Mucosa of descending colon (tissue), 3 donors: ENCODE data around the gene INKA1. TPM values are rescaled to one million over a fixed set of nuclear protein-coding genes. Genes with fewer than 3 reads are reported as not detected.

Experiments used
- ATAC-seq: fragments of 200-7000 bp; cut with Tn5 transposase; one replicate; pipeline ENCODE4 v1.9.1; 2020; ENCODE audit warnings: mild to moderate bottlenecking, moderate library complexity
- DNase-seq, 3 donors: peaks; one replicate each; pipeline ENCODE4 v3.0.0-alpha.2; 2020
- H3K36me3 ChIP-seq: fragments of 200-600 bp; one replicate; pipeline ENCODE4 v1.8.0; 2021; ENCODE audit warnings: low read depth, mild to moderate bottlenecking
- H3K4me1 ChIP-seq: fragments of 200-600 bp; one replicate; pipeline ENCODE4 v1.8.0; 2021; ENCODE audit warnings: low read depth, mild to moderate bottlenecking
- H3K4me3 ChIP-seq: fragments of 200-600 bp; one replicate; pipeline ENCODE4 v1.8.0; 2021; ENCODE audit warnings: mild to moderate bottlenecking
- H3K9me3 ChIP-seq: fragments of 200-600 bp; one replicate; pipeline ENCODE4 v1.8.0; 2021; ENCODE audit warnings: mild to moderate bottlenecking
- CTCF ChIP-seq: fragments of 200-600 bp; IDR thresholded peaks from one replicate; pipeline ENCODE4 v1.8.0; 2022; ENCODE audit warnings: antibody characterized with exemption, mild to moderate bottlenecking
- intact Hi-C, 2 donors: fragments of 100-400 bp; cut with DNase I in 1 of 2; cut with micrococcal nuclease in 1 of 2; formaldehyde crosslinking; loops; one replicate each; pipeline versions ENCODE4 v1.11.0 to v1.11.1; 2022; cut with DNase I, micrococcal nuclease
- total RNA-seq, 3 donors: library from RNA; stranded (reverse); fragmentation: NEBNext Ultra II Directional in 2 of 3; extraction: Animal tissue kit (Norgen Biotek cat#: 25700) in 2 of 3; gene quantifications; one replicate each; pipeline versions ENCODE4 v1.2.1 to v1.2.4, GENCODE V29; 2021 to 2023
- donor health status: DM: no; HTN: no; CAD: no; lungs with moderate emphysema.
- donor health status: DM: no; HTN: no; CAD: no.
- donor health status: DM: no; HTN: yes; CAD: no.

Gene INKA1
- total RNA-seq, 3 donors from 2014 or later = 0.58 to 2.8 (median 1.6) TPM

DNA sequence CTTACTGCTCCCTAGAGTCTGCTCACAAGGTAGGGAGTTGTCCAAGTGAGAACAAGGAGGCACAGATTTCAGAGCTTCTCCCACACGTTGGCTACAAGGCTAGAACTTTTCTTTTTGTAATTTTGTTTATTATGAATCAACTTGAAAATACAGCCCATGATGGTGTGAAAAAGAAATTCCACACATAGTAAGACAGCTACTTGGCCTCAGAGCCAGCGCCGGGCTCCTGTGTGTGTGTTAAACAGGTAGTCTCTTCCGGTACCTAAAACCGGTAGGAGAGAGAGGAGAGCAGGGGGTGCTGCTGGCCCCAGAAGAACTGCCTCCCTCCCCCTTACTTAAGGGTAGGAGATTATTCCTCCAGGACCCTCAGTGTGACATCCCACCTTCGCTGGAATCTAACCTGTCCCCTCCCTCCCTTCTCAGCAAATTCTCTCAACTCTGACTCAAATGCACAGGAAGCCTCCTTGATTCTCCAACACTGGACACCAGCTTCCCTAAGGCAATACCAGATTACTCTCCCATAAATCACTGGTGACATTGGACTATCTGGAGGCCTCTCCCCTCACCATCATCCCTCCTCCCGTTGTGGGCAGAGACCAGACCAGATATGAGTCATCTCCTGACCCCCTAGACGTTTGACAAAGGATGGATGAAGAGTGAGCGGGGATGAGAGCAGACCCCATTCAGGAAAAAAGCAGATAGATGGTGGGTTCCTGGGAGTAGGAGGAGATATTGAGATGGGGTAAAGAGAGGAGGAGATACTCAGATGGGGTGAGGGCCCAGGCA, 12.2 kb upstream of the INKA1 start:
- no peak for DNase-seq
- Histone ChIP-seq H3K4me1 (peaks cover 9% of the 10 kb centered on the region), H3K4me3 (no peak overlapping the region), H3K9me3 (no peaks in the 10 kb centered on the region), H3K36me3 (peaks cover 3% of the 10 kb centered on the region)
- TF ChIP-seq CTCF = no peak
- intact Hi-C loops = no loop called here
- ATAC-seq = no peak

GRCh38 chr3:49791571-49791970, 11.5 kb upstream of the INKA1 start:
- TF ChIP-seq CTCF = no peak
- ATAC-seq (no peak), DNase-seq (no peak)
- intact Hi-C loops = no loop called here
- Histone ChIP-seq H3K36me3 (no peaks in the 10 kb centered on the region), H3K4me1 (peaks cover 7% of the 10 kb centered on the region), H3K9me3 (no peaks in the 10 kb centered on the region), H3K4me3 (no peak overlapping the region)

- no peaks in the 10 kb centered on the region for H3K4me1 ChIP-seq
- ATAC-seq (no peak), DNase-seq (no peak)
- no peaks in the 10 kb centered on the region for H3K36me3 ChIP-seq
- H3K9me3 ChIP-seq = no peaks in the 10 kb centered on the region
- intact Hi-C loops = no loop called here
- no peak overlapping the region for H3K4me3 ChIP-seq
- no peak for TF ChIP-seq CTCF
Observed at GRCh38 chr3:49792371-49793150, 10.5 kb upstream of the INKA1 start.

- H3K4me1 ChIP-seq = no peaks in the 10 kb centered on the region
- TF ChIP-seq CTCF = no peak
- DNase-seq (no peak), ATAC-seq (no peak)
- no peak overlapping the region for H3K4me3 ChIP-seq
- intact Hi-C loops = no loop called here
- H3K9me3 ChIP-seq = no peaks in the 10 kb centered on the region
- no peaks in the 10 kb centered on the region for H3K36me3 ChIP-seq
Observed at GRCh38 chr3:49793486-49794085, 9.5 kb upstream of the INKA1 start.

DNA sequence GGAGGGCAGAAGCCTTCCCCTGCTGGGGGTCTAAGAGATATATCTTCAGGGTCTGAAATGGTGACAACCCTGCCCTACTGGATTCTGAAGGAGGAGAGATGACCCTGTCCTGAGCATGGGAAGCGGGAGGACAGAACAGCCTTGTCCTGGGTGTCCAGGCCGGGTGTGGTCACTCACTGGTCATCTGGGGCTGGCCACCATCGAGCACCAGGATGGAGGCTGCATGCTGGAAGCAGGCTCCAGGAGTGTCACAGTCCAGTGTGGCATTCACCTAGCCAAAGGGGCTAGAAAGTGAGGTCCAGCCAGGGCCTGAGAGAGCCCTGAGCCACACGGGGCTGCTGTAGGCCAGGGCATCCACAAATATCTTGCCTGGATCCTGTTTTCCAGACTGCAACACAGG, 8.6 kb upstream of the INKA1 start:
- no peaks in the 10 kb centered on the region for H3K36me3 ChIP-seq
- intact Hi-C loops = no loop called here
- no peak for TF ChIP-seq CTCF
- DNase-seq (no peak), ATAC-seq (no peak)
- no peak overlapping the region for H3K4me3 ChIP-seq
- H3K4me1 ChIP-seq = no peaks in the 10 kb centered on the region
- H3K9me3 ChIP-seq = no peaks in the 10 kb centered on the region
